Gastrocnemius medialis (tissue), 4 donors: Measurements from ENCODE around the gene INAFM2.

Experiments
- CTCF ChIP-seq, 5 experiments: fragments of 450-650 bp in 3 of 5; fragments of 200-600 bp in 2 of 5; sonication (generic) in 2 of 5; IDR thresholded peaks in 4 of 5; conservative IDR thresholded peaks in 1 of 5; 1 replicate in 4 of 5; 2 replicates in 1 of 5; pipeline ENCODE4 v1.5.1; 2016 to 2019; ENCODE audit warnings: antibody characterized with exemption in 5 of 5, mild to moderate bottlenecking in 3 of 5, moderate library complexity in 3 of 5
- POLR2A ChIP-seq, 2 donors: fragments of 450-650 bp; IDR thresholded peaks; one replicate each; pipeline ENCODE4 v1.6.1; 2017; ENCODE audit warnings: antibody characterized with exemption in 2 of 2, mild to moderate bottlenecking in 2 of 2, moderate library complexity in 2 of 2

GRCh38 chr15:40337597-40337996 lies 14.1 kb downstream of the INAFM2 start:
- TF ChIP-seq CTCF (IDR thresholded peaks at IDR 0.05 in 4 of 5, conservative IDR thresholded peaks at IDR 0.05 in 1 of 5) (no peak), POLR2A (IDR thresholded peaks at IDR 0.05) (no peak)
